GM06990 (cell line): ENCODE data around the gene SLC16A1.
A peak's percentile ranks its signal among the peaks of the same experiment; 100 is the strongest.

Experiments used
- DNase-seq: peaks from one replicate; pipeline ENCODE4 v3.0.0-alpha.2; 2011; ENCODE audit not compliant: insufficient read length; ENCODE audit errors: extremely low read depth
- H3K27me3 ChIP-seq: replicated peaks from 2 replicates; pipeline ENCODE4 v1.6.0; 2011; ENCODE audit warnings: low read length; ENCODE audit not compliant: control insufficient read depth, insufficient read depth
- H3K36me3 ChIP-seq: 2 replicates; pipeline ENCODE4 v1.5.1; 2011; ENCODE audit warnings: low read length; ENCODE audit not compliant: control insufficient read depth, insufficient read depth
- H3K4me3 ChIP-seq: replicated peaks from 2 replicates; pipeline ENCODE4 v1.5.1; 2011; ENCODE audit warnings: low read depth, mild to moderate bottlenecking, control low read depth, low read length
- TF ChIP-seq, protein P1 (sequence below): IDR thresholded peaks from 2 replicates; pipeline ENCODE4 v1.5.1; 2011; ENCODE audit warnings: low read length, control low read depth, mild to moderate bottlenecking, inconsistent platforms; ENCODE audit not compliant: insufficient read depth, poor library complexity, severe bottlenecking

SLC16A1 gene, protein sequence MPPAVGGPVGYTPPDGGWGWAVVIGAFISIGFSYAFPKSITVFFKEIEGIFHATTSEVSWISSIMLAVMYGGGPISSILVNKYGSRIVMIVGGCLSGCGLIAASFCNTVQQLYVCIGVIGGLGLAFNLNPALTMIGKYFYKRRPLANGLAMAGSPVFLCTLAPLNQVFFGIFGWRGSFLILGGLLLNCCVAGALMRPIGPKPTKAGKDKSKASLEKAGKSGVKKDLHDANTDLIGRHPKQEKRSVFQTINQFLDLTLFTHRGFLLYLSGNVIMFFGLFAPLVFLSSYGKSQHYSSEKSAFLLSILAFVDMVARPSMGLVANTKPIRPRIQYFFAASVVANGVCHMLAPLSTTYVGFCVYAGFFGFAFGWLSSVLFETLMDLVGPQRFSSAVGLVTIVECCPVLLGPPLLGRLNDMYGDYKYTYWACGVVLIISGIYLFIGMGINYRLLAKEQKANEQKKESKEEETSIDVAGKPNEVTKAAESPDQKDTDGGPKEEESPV

DNA sequence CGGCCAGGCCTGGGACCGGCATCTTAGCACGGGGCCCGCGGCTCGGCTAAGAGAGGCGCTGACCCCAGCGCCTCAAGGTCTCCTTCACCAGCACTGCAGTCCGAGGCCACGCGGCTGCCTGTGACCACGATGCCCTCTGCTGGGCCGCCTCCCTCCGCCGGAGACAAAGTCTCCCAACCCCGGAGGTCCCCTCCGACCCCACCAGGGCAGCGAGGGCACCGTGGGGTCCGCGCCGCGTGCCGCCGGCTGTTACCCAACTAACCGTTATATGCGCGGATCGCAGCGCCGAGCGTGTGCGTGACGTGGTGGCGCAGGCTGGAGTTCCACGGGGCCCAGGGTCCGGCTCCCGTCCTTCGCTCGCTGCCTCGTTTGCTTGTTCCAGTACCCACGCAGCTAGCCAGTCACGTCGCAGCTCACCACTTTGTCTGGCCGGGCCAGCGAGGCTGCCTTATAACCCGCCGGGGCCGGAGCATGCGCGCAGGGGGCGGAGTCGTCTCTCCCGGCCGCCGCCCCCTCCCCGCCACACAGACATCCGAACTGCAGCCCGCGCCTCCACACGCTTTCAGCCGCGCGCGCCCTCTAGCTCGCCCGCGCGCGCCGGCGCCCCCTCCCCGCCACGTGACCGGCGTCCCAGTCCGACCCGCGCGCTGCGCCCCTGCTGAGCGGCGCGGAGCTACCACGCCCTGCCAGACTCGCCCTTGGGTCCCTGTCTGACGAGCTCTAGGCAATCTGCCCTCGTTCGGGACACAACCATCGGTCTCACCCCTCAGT lies at the start of gene SLC16A1:
SLC16A1 (minus strand) TSS at position 424 of the 771 bp plus-strand sequence. CDS start 26,888 bp downstream, outside the sequence.
- Histone ChIP-seq H3K27me3 (no peaks in the 10 kb centered on the region), H3K36me3 (no peaks in the 10 kb centered on the region), H3K4me3 (peak within 1 kb of the TSS; percentile 98)
- peak; percentile 97 for DNase-seq
- TF ChIP-seq, protein P1, sequence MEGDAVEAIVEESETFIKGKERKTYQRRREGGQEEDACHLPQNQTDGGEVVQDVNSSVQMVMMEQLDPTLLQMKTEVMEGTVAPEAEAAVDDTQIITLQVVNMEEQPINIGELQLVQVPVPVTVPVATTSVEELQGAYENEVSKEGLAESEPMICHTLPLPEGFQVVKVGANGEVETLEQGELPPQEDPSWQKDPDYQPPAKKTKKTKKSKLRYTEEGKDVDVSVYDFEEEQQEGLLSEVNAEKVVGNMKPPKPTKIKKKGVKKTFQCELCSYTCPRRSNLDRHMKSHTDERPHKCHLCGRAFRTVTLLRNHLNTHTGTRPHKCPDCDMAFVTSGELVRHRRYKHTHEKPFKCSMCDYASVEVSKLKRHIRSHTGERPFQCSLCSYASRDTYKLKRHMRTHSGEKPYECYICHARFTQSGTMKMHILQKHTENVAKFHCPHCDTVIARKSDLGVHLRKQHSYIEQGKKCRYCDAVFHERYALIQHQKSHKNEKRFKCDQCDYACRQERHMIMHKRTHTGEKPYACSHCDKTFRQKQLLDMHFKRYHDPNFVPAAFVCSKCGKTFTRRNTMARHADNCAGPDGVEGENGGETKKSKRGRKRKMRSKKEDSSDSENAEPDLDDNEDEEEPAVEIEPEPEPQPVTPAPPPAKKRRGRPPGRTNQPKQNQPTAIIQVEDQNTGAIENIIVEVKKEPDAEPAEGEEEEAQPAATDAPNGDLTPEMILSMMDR: peak; percentile 31

DNA sequence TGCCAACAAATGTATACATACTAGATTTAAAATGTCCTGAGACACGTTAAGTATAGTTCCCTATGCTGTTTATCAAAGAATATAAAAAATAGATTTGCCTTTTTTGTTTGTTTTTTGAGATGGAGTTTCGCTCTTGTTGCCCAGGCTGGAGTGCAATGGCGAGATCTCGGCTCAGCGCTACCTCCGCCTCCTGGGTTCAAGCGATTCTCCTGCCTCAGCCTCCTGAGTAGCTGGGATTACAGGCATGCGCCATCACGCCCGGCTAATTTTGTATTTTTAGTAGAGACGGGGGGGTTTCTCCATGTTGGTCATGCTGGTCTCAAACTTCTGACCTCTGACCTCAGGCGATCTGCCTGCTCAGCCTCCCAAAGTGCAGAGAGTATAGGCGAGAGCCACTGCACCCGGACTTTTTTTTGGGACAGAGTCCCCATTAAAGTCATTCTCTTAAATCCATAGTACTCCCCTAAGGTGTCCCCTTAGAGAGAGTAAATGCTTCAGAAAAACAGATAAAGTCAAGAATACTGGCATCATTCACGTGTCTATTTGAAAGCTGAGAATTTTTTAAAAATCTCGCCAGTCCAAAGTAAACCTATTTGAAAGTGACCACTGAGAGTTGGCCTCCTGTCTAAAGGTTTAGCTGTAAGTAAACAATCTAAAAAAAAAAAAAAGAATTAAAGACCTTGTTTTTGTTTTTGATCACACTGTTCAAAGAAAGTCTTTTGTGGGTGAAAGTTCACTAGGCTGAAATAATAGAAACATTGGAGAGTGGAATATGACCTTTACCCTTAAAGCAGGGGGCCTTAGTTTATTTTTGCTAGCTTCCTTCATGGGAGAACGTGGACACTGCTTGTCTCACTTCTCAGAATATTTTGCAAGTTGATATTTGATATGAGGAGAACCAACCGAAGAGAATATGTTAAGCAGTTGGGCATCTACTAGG lies 48.0 kb upstream of the SLC16A1 start:
- no peak overlapping the region for H3K4me3 ChIP-seq
- no peak for DNase-seq
- no peaks in the 10 kb centered on the region; the same call in none of the 2 replicates for H3K36me3 ChIP-seq
- no peaks in the 10 kb centered on the region for H3K27me3 ChIP-seq
- TF ChIP-seq, protein P1: no peak

DNA sequence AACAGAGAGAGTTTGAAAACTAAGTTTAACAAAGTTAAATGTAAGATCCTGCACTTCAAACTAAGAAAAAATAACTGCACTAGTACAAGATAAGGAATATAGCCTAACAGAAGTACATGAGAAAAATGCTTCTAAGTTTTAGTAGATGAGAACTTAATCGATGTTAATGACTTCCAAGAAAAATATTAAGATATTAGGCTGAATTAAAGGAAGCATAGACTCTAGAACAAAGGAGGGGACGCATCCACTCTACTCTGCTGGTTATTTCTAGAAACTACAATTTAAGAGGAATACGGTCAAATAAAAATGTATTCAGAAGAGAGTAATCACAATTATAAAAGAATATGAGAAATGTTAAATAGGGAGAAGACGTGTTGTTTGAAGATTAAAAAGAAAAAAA lies 46.3 kb upstream of the SLC16A1 start:
- TF ChIP-seq, protein P1: no peak
- DNase-seq: no peak
- Histone ChIP-seq H3K36me3 (peaks cover 2% of the 10 kb centered on the region), H3K4me3 (no peak overlapping the region), H3K27me3 (no peaks in the 10 kb centered on the region)

DNA sequence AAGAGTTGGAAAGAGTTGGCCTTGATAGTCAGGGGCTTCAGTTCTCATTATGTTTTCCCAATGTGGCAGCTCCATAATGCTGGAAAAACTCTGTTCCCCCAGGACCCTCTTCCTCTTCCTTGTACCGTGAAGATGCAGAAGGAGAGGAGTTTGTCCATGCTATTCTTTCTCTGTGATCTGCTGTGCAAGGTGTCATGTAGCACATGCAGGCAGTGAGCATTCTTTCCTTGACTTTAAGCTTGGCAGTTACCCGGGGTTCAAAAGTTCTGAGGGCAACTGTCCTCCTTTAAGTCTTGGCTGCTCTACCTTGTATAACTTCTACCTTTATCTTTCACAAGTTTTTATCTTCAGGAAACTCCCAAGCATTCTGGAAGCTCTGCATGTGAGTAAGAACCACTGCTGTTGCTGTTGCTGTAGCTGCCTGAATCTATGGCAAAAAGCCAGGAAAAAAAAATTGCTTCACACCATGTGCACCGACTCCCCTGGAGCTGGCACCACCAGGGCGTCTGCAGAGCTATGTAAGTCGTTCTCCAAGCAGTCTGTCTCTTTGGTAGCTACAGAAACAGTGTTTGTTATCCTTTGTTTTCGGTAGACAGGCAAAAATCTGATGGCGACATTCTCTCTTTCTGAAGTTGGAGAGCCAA lies 42.7 kb upstream of the SLC16A1 start:
- Histone ChIP-seq H3K4me3 (no peak overlapping the region), H3K27me3 (no peaks in the 10 kb centered on the region), H3K36me3 (peaks cover 2% of the 10 kb centered on the region)
- DNase-seq: no peak
- TF ChIP-seq, protein P1: no peak

DNA sequence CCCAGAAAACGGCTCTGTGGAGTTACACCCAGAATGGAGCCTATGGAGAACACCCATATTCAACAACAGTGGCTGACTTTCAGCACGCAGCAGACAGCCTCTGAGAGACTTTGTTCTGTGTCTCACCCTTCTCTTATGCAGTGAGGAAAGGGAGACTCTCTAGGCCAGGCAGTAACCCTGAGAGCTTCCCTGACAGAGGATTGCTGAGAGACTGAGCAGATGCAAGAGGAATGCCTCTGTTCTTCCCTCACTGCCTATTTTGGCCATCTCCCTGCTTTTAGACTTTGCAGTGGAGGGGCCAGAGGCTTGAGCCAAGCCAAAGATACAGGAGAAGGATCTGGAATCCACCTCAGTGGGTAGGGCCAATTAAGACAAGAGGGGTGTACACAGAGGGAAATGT lies 41.8 kb upstream of the SLC16A1 start:
- Histone ChIP-seq H3K27me3 (no peaks in the 10 kb centered on the region), H3K36me3 (peaks cover 2% of the 10 kb centered on the region), H3K4me3 (no peak overlapping the region)
- no peak for DNase-seq
- TF ChIP-seq, protein P1: no peak
